Nucleus accumbens (tissue), 56 donors: ENCODE measurements around the gene TMEM18.

Experiments used
- DNase-seq, 56 donors: peaks; one replicate each; lab custom pipeline; 2025; lab: John Stamatoyannopoulos, UW

The TMEM18 gene

DNA sequence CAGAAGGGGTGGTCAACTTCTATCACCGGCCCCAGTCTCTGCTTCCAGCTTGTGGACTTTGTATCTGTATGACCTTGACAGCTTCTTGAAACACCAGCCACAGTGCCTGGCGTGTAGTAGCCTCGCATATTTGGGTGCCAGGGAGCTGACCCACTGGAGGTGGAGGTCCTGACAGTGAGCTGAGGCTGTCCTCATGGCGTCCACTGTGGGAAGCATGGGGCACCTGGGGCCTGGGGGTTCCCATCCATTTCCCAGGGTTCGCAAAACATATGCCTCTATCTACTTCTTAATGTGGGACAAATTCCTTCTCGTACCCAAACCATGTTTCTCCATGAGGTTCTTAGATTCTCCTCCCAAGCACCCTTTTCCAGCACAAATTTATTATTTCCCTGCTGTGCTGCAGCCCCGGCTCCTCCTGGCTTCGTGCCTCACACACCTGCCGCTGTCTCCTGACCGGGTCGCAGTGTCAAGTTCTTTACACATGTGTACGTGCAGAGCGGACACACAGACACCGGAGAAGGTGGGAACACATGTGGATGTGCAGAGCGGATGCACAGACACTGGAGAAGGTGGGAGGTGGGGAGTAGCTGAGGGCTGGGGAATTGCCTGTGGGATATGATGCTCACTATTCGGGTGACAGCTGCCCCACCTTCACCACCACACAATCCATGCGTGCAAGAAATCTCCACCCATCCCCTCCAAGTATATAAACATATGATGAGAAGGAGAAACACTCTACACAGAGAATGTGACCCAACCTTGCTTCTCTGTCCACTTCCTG, 23.4 kb downstream of the TMEM18 start:
- DNase-seq, result no peak

DNA sequence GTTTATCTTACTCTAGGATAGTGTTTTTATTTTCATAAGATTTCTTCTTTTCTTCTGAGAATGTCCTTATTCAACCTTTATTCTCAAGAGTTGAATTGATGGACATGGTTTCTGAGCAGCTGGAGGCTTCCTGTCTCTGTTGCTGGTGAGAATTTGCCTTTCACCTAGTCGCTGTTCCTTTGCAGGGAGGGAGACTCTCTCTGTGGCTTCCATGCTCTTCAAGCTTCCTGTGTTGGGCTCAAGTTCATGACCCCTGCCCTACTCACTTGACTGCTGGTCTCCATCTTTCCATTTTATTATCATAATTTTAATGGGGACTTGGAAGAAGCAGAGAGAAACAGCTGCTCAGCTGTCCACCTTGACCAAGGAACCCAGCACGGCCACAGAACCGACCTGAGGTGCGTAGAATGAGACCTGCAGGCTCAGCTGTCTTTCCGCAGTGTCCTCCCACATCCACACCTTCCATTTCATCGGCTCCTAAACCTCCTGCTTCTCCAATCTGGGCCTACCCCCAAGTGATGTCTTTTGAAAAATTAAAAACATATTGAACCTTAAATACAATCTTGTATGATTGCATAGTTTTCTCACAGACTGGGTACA, 24.2 kb downstream of the TMEM18 start:
- no peak for DNase-seq

DNA sequence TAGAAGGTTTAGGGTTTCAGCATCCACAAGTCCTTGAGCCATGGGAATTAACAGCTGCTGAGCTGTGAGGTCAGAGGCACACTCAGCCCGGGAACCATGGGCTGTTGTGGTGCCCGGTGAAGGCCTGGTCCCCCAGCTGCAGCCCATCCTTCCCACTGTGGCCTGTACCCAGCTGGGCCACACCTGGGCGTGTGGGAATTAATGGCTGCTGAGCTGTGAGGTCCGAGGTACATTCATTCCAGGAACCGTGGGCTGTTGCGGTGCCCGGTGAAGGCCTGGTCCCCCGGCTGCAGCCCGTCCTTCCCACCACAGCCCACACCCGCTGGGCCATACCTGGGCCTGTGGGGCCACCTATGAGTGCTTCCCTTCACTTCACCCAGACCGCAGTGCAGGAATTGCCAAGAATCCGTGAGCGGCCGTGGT, 25.2 kb downstream of the TMEM18 start:
- DNase-seq, result no peak

DNA sequence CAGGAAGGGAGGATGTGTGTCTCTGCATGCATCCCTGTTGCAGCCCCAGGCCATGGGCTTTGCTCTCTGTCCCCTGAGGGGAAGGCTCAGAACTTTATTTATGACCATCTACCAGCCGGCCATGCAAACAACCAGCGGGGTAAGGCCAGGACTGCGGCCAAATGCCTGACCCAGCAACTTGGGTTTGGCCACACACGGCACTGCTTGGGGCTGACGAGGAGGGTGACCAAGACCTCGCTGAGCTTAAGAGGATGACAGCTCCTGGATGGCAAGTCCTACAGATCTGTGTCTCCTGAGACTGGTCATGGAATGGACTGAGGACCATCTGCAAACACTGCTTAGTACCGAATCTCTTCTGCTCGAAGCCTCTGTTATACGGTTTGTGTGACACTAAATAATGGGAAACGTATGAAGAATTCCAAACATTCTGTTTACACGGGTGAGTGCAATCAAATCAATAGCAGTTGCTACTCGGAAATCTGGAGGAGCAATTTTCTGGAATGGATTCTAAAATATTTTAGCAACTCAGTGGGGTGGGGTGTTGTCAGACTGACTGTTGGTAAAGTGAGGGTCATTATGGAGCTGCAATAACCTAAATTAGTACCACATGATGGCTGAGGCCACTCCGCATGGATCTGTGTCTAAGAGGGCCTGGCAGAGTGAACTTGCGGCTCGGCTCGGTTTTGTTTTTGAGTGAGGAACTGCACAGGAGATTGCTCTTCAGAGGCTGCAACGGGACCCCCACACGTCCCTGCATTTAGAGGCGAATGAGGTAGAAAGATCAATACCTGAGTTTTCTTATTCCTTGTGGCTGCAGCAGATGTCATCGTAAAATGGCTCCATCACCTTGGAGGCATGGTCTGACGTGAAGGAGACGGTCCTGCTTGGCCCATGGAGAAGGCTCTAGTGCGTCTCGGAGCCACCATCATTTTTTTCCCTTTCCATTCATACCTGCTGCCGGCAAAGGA, 26.6 kb downstream of the TMEM18 start:
- no peak for DNase-seq

DNA sequence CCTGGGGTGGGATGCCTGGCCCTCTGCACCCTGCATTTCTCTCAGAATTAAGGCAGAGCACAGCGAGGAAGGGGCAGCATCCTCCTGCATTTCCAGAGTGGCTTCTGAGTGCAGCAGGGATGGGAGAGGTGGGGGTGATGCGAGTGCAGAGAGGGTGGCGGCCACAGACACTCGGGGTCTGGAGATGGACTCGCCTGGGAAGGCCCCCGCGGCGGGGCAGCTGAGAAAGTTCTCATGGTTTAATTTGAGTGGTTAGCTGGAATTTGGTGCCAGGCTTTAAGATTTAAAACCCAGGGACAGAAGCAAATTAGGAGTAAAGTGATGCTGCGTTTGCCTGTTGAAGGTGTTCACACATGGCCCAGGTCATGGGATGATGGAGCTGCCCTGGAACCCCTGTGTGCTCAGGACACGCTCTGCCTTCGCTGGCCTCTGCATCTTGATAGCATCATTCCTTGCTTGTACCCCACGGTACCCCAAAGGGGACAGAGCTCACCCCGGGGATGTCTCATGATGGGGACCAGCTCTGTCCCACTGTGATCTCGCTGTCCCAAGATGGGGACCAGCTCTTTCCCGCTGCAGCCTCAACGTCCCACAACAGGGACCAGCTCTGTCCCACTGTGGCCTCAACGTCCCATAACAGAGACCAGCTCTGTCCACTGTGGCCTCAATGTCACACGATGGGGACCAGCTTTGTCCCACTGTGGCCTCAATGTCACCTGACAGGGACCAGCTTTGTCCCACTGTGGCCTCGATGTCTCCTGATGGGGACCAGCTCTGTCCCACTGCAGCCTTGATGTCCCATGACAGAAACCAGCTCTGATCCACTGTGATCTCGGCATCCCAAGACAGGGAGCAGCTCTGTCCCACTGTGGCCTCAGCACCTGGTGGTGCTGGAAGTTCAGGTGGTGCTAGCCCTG, 27.5 kb downstream of the TMEM18 start:
- DNase-seq, result no peak

DNA sequence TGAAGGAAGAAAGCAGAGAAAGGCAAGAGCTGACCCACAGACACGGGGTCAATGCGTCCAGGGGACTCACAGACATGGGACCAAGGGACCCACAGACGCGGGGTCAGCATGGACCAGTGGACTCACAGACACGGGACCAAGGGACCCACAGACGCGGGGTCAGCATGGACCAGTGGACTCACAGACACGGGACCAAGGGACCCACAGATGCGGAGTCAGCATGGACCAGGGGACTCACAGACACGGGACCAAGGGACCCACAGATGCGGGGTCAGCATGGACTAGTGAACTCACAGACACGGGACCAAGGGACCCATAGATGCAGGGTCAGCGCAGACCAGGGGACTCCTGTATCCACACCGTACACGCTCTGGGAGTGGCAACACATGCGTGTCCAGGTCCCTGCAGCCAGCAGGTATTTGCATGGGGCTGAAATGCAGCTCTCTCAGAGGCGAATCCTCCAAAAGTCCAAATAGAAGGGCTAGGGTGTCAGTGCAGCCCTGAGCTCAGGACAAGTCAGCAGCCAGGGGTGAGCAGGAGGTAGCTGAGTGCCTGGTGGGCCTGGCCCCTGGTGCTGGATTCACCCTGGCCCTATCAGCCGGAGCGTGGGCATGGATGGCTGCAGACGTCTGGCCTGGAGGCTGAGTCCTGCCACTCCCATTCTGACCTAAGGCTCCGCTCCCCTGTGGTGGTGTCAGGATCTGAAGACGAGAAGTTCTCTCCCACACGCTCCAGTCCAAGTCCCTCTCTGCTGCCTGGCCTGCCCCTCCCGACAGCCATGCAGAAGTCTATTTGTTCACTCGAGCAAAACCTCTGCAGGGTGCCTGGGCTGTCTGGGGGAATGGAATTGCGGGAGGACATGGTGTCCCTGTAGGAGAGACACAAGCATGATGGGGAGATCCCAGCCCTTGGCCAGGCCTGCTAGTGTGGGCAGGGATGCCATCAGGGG, 28.5 kb downstream of the TMEM18 start:
- DNase-seq, result no peak

DNA sequence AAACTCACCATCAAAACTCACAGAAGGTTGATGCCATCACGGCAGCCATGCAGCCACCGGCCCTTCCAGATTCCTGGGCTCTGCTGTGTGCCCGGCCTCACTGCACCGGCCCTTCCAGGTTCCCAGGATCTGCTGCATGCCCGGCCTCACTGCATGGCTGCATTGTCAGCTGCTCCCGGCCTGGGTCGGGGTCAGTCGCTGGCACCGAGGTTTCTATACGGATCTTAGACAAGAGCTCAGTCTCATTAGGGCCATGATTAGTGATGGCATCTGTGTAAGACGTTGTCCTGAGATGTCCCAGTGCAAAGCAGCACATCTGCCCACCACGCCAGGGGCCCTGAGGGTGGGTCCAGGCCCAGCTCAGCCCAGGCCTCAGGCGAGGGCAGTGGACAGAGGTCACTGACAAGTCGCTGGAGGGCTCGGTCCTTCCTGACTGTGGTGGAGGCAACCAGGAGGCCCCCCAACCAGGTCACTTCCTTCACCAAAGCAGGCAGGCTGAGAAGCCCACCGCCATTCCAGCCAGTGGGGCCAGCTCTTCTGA, 29.4 kb downstream of the TMEM18 start:
- DNase-seq, result no peak

DNA sequence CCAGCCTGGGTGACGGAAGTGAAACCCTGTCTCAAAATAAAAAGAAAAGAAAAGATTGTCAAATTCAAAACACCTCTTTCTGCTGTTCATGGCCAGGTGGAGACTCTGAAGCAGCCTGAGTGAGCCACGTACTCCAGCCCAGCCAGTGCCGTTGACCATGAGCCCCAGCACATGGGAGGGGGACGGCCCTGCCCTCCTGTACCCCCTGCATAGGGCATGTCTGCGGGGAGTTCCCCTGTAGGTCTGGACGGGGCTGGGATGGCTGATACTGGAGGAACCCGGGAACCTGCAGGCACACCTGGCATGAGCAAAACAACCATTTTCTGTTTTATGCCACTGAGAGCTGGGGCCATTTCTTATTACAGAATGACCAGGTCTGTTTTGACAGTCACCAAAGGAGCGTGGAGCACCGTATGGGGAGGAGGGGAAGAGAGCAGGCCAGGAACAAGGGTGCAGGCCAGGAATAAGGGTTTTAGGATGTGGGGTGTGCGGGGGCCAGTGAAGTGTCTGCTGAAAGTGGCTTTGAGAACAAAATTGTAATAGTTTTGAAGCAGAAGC, 30.1 kb downstream of the TMEM18 start:
- no peak for DNase-seq

DNA sequence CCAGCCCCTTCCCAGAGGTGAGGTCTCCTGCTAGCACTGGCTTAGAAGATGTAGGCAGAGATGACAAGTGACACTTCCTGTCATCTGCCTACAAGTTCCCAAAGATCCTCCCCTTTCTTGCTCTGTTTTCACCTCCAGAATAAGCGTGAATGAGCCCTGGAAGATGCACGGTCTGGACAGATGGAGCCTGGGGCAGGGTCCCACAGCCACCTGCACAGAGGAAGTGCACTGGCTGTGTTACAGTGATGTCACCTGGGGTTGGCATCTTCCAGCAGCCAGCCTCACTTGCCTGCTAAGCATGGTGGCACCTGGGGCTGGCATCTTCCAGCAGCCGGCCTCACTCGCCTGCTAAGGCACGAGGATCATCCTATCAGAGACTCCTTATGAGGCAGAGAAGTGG, 32.3 kb downstream of the TMEM18 start:
- DNase-seq, result no peak

DNA sequence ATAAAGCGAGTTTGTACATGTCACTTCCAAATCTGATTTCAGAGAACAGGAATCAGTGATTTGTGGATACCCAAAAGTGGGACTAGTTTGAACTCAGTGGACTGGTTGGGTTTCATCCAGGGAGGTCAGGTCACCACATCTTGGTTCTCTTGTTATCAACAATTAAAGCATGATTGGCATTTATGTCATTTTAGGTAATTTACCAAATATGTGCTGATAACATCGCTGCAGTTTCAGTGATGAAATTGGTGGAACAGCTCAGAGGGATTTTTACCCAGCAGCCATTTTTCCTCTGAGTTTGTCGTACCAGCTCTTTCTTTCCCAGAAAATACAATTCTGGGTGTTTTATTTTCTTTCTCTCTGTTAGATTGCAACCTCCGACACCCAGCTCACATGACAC, 33.4 kb downstream of the TMEM18 start:
- no peak for DNase-seq

DNA sequence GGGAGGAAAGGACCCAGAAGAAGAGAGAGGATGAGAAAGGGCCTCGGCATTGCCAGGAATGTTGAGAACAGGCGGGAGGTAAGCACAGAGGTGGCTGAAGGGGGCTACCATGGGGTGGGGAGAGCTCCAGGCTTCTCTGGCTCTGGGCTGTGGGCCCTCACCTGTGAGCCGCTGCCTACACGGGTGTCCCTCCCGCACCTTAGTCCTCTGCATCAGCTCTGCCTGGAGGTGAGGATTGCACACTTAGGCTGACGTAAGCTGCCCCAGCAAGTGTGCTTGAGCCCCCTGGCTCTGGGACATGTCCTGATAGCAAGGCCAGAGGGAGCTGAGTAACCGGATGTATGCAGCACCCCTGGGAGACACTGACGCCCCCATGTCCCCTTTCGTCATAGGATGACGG, 33.9 kb downstream of the TMEM18 start:
- DNase-seq, result no peak

DNA sequence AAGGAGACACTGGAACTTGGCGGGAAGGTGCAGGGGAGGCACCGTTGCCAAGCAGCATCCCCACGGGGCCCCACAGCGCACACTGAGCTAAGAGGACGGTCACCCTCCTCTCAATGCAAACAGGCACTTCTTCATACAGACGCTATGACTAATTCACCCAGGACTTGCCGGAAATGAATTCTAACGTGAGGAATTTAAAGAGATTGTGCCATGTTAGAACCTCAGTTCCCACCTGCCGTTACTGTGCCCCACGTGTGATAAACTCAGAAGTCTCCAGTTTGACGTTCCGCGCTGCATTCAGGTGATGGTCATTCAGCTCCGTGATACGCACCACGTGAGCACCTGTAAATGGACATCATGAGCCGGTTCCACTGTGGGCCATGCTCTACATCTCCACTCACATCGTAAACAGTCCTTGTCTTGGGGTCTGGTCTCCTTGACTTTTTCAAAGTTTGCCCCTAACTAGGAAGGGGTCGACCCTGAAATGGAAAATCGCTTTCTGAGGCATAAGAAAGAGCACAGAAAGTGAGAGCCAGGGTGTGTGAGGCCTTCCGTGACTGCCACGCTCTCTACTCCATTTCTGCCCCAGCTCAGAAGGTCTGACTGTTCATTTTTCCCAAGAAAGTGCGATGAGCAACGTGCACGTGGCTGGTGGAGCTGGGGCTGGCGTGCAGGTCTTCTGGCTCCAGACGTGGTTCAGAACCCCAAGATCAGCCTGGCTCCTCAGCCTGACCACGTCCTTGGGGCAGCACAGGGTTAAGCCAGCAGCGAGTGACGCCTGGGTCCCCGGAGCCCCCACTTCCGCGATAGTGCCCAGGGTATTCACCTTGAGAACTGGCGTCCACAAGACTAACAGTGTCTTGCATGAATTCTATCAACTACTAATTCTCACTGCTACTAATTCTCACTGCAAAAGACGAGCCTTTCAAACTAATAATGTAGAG, 35.1 kb downstream of the TMEM18 start:
- DNase-seq, result no peak

DNA sequence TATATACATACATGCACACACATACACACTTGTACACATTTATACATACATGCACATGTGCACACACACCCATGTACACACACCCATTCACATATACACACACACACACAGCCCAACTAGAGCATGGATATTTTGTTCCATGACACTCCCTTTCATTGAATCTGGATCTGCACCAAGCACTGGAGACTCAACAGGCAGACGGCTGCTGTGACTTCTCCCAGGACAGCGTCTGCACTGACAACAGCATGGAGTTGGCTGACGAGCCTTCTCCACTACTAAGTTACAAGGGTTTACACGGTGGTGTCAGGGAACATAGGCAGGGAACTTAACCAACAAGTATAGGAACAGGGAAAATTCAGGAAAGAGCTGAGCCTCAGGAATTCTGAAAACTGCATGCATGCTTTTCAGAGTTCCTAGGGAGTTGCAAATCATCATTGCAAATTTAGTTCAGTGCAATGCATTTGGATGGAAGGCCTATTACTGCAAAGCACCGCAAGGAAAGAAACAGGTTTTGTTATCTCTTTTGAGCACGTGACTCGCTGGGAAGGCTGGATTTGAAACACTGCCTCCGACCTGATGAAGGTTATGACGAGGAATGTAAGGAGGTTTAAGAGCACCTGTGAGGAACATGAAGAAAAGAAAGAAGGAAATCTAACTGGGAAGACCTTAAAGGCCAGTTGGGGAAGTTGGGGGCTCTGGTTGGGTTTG, 35.9 kb downstream of the TMEM18 start:
- no peak for DNase-seq

DNA sequence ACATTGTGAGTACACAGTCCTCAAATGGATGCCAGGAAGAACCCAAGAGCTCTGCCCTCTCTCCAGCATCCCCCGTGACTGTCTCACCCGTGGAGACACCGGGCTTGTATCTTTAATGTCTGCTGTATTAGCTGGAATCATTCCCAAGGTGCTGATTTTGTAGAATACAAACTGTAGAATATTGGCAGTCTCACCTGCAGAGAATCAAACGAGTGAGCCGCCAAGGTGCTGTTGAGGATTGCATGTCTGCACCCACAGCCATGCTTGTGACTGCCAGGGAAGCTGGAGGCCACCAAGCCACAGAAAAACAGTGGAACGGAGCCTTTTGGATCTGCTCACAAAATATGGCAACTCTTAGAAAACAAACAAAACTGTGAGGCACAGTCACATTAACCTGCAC, 37.5 kb downstream of the TMEM18 start:
- no peak for DNase-seq

DNA sequence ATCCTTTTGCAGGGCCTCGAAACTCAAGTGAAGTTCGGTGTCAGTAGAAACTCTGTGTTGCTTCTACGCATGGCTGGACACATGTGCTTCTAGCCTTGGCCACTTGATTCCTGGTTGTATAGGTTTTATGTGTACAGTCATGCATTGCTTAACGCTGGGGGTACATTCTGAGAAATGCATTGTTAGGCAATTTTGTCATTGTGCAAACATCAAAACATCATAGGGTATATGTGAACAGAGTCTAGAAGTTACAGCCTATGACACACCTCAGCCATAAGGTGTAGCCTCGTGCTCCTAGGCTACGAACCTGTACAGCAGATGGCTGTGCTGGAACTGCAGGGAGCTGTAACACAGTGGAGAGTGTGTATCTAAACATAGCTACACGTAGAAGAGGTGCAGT, 39.4 kb downstream of the TMEM18 start:
- no peak for DNase-seq

DNA sequence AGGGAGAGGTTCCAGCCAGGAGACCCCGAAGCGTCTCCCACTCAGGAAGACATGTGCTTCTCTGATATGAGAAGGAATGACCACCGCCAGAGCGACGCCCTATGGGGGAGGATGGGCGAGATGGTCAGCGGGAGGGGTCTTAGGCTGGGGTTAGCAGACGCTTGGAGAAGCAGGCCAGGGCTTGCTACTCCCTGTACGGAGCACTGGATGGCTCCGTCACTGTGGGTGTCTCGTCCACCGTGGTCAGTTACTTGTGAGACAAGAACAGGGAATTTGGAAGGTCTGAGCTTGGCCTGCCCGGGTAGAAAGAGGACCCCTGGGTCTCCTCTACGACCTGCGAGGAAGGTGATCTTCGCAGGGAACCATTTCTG, 39.8 kb downstream of the TMEM18 start:
- no peak for DNase-seq
